GM08714 (cell line): ENCODE data around the gene PTPRN2.
"Not testable (repeated sequence)": the region's sequence is repeated elsewhere in the genome, so short reads cannot be mapped to it uniquely, and the experiment has no call there.

Source experiments
- H3K4me3 ChIP-seq: fragments of 200-500 bp; sonication (Bioruptor generic); 2 replicates; pipeline ENCODE4 v1.5.1; 2014; ENCODE audit warnings: mild to moderate bottlenecking, low read length, inconsistent platforms
- ZNF274 ChIP-seq: IDR thresholded peaks from 2 replicates; pipeline ENCODE4 v1.6.1; 2012; ENCODE audit warnings: mild to moderate bottlenecking, low read depth, low read length

The PTPRN2 gene

GRCh38 chr7:157603716-157604115, 983.9 kb downstream of the PTPRN2 start:
- no peak for TF ChIP-seq ZNF274
- H3K4me3 ChIP-seq = no peak overlapping the region

- no peak overlapping the region for H3K4me3 ChIP-seq
- no peak for TF ChIP-seq ZNF274
These were observed 984.6 kb downstream of the PTPRN2 start for GRCh38 chr7:157603005-157603404.

GRCh38 chr7:157602581-157602980, 985.0 kb downstream of the PTPRN2 start:
- no peak overlapping the region for H3K4me3 ChIP-seq
- TF ChIP-seq ZNF274 = no peak

- H3K4me3 ChIP-seq = no peak overlapping the region
- TF ChIP-seq ZNF274 = no peak
These were observed 985.5 kb downstream of the PTPRN2 start for GRCh38 chr7:157602156-157602555.

GRCh38 chr7:157601530-157601929, 986.1 kb downstream of the PTPRN2 start:
- TF ChIP-seq ZNF274 = no peak

GRCh38 chr7:157599491-157599890, 988.1 kb downstream of the PTPRN2 start:
- TF ChIP-seq ZNF274 = no peak
- no peak overlapping the region for H3K4me3 ChIP-seq

More at GRCh38 chr7:157601530-157601929, 986.1 kb downstream of the PTPRN2 start:
- no peak overlapping the region for H3K4me3 ChIP-seq

- TF ChIP-seq ZNF274 = no peak
- no peak overlapping the region for H3K4me3 ChIP-seq
These were observed 990.1 kb downstream of the PTPRN2 start for GRCh38 chr7:157597562-157597961.

- TF ChIP-seq ZNF274 = no peak
- H3K4me3 ChIP-seq = no peak overlapping the region
These were observed 990.7 kb downstream of the PTPRN2 start for GRCh38 chr7:157596881-157597280.

GRCh38 chr7:157596471-157596870, 991.2 kb downstream of the PTPRN2 start:
- H3K4me3 ChIP-seq = no peak overlapping the region
- TF ChIP-seq ZNF274 = no peak

- no peak for TF ChIP-seq ZNF274
- H3K4me3 ChIP-seq = no peak overlapping the region
These were observed 991.6 kb downstream of the PTPRN2 start for GRCh38 chr7:157596026-157596425.

GRCh38 chr7:157595086-157595855, 992.4 kb downstream of the PTPRN2 start:
- no peak overlapping the region for H3K4me3 ChIP-seq
- TF ChIP-seq ZNF274 = no peak

GRCh38 chr7:157594306-157594705, 993.3 kb downstream of the PTPRN2 start:
- H3K4me3 ChIP-seq = no peak overlapping the region
- TF ChIP-seq ZNF274 = no peak

- no peak for TF ChIP-seq ZNF274
- no peak overlapping the region for H3K4me3 ChIP-seq
These were observed 994.1 kb downstream of the PTPRN2 start for GRCh38 chr7:157593541-157593940.

- H3K4me3 ChIP-seq = not testable (repeated sequence)
These were observed 994.8 kb downstream of the PTPRN2 start for GRCh38 chr7:157592636-157593320.

- no peak for TF ChIP-seq ZNF274
- H3K4me3 ChIP-seq = no peak overlapping the region
These were observed 997.1 kb downstream of the PTPRN2 start for GRCh38 chr7:157590526-157590925.

- no peak for TF ChIP-seq ZNF274
- H3K4me3 ChIP-seq = no peak overlapping the region
These were observed 997.9 kb downstream of the PTPRN2 start for GRCh38 chr7:157589680-157590079.
